Skeletal muscle satellite cell (primary cell): ENCODE data around the gene CNKSR2.

Source experiments
- H3K27me3 ChIP-seq: 2 replicates; pipeline ENCODE4 v1.7.0; 2013; ENCODE audit warnings: low read length; ENCODE audit not compliant: control insufficient read depth, insufficient read depth
- H3K36me3 ChIP-seq: 2 replicates; pipeline ENCODE4 v1.7.0; 2013; ENCODE audit warnings: mild to moderate bottlenecking, control low read depth, low read length; ENCODE audit not compliant: insufficient read depth
- H3K4me1 ChIP-seq: 2 replicates; pipeline ENCODE4 v1.7.0; 2013; ENCODE audit warnings: low read length; ENCODE audit not compliant: control insufficient read depth, insufficient read depth
- H3K4me2 ChIP-seq: 2 replicates; pipeline ENCODE4 v1.7.0; 2013; ENCODE audit warnings: mild to moderate bottlenecking, low read length
- H3K4me3 ChIP-seq: 2 replicates; pipeline ENCODE4 v1.7.0; 2013; ENCODE audit warnings: low read length
- H3K9ac ChIP-seq: 2 replicates; pipeline ENCODE4 v1.7.0; 2013; ENCODE audit warnings: mild to moderate bottlenecking, low read depth, low read length, moderate library complexity
- H3K9me3 ChIP-seq: replicated peaks from 2 replicates; pipeline ENCODE4 v1.7.0; 2013; ENCODE audit warnings: mild to moderate bottlenecking, control low read depth, low read length

The CNKSR2 gene

DNA sequence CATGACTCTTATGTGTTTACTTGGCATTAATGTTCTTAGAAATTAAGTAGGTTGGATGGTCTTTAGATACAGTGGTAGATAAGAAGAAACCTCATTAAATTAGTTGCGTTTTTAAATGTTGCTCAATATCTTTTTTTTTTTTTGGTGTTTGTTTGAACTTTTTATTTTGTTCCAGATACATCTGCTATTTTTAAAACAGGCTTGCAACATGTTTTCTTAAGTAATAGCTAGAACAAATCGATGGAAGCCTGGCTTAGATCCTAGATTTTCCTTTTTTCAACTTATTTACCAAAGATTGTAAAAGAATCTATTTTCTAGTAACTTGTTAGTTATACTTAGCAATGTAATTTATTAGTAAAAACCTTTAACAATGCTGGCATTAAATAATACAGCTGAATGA is 9.3 kb downstream of the CNKSR2 start:
- Histone ChIP-seq H3K4me2 (no peak overlapping the region), H3K36me3 (no peaks in the 10 kb centered on the region), H3K9ac (no peak overlapping the region), H3K9me3 (no peaks in the 10 kb centered on the region), H3K4me3 (no peak overlapping the region), H3K27me3 (no peaks in the 10 kb centered on the region), H3K4me1 (no peaks in the 10 kb centered on the region)

DNA sequence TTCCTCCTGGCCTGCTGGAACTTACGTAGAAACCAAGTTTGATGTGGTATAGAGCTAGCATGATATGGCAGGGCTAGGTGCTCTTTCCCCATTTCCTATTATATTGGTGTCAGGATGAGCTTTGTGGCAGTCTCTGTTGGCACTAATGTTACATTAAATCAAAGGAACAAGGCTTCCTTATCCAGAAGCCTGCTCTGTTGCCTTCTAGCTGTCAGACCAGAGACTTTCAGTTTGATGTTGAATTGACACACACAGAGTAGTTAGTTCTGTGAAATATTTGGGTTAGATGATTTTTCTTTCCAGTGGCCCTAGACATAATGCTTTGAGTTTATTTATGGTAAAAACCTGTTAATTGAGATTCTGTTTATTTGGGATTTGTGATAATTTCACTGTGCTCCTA is 10.0 kb downstream of the CNKSR2 start:
- Histone ChIP-seq H3K9me3 (no peaks in the 10 kb centered on the region), H3K27me3 (no peaks in the 10 kb centered on the region), H3K4me1 (no peaks in the 10 kb centered on the region), H3K9ac (no peak overlapping the region), H3K4me2 (no peak overlapping the region), H3K4me3 (no peak overlapping the region), H3K36me3 (no peaks in the 10 kb centered on the region)

DNA sequence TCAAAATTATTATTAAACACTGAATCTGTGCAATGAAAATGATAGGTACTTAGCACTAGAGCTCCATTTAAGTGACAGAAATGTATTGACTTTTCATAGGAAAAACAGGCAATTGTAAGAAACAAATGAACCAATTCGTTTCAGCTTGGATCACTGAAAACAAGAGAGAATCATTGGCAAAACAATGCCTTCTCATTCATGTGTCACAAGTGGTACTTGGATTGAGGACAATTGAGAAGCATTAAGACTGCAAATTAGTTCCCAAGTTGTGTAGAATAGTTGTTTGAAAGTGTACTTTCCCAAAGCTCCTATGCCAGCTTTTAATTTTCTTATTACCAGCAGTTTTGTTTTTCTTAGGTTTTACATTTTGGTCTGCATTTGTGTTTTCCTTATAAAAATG is 20.6 kb downstream of the CNKSR2 start:
- Histone ChIP-seq H3K4me1 (no peaks in the 10 kb centered on the region), H3K4me3 (no peak overlapping the region), H3K9me3 (no peaks in the 10 kb centered on the region), H3K36me3 (no peaks in the 10 kb centered on the region), H3K4me2 (no peak overlapping the region), H3K9ac (no peak overlapping the region), H3K27me3 (no peaks in the 10 kb centered on the region)

- H3K4me3 ChIP-seq = no peak overlapping the region
- no peak overlapping the region for H3K4me2 ChIP-seq
- H3K9me3 ChIP-seq = no peaks in the 10 kb centered on the region
- no peaks in the 10 kb centered on the region for H3K27me3 ChIP-seq
- H3K9ac ChIP-seq = no peak overlapping the region
- no peaks in the 10 kb centered on the region for H3K36me3 ChIP-seq
- no peaks in the 10 kb centered on the region for H3K4me1 ChIP-seq
Measured at GRCh38 chrX:21398426-21398825, 24.2 kb downstream of the CNKSR2 start.

- no peaks in the 10 kb centered on the region for H3K27me3 ChIP-seq
- no peak overlapping the region for H3K4me2 ChIP-seq
- H3K9me3 ChIP-seq = no peaks in the 10 kb centered on the region
- H3K9ac ChIP-seq = no peak overlapping the region
- H3K4me3 ChIP-seq = no peak overlapping the region
- H3K4me1 ChIP-seq = no peaks in the 10 kb centered on the region
- H3K36me3 ChIP-seq = no peaks in the 10 kb centered on the region
Measured at GRCh38 chrX:21400408-21401121, 26.3 kb downstream of the CNKSR2 start.

GRCh38 chrX:21408307-21408706 is 34.1 kb downstream of the CNKSR2 start:
- H3K4me2 ChIP-seq = no peak overlapping the region
- H3K9me3 ChIP-seq = no peaks in the 10 kb centered on the region
- H3K36me3 ChIP-seq = no peaks in the 10 kb centered on the region
- H3K4me1 ChIP-seq = no peaks in the 10 kb centered on the region
- H3K4me3 ChIP-seq = no peak overlapping the region
- H3K9ac ChIP-seq = no peak overlapping the region
- no peaks in the 10 kb centered on the region for H3K27me3 ChIP-seq

GRCh38 chrX:21408788-21409187 is 34.6 kb downstream of the CNKSR2 start:
- Histone ChIP-seq H3K4me3 (no peak overlapping the region), H3K36me3 (no peaks in the 10 kb centered on the region), H3K27me3 (no peaks in the 10 kb centered on the region), H3K4me1 (no peaks in the 10 kb centered on the region), H3K9ac (no peak overlapping the region), H3K9me3 (no peaks in the 10 kb centered on the region), H3K4me2 (no peak overlapping the region)

DNA sequence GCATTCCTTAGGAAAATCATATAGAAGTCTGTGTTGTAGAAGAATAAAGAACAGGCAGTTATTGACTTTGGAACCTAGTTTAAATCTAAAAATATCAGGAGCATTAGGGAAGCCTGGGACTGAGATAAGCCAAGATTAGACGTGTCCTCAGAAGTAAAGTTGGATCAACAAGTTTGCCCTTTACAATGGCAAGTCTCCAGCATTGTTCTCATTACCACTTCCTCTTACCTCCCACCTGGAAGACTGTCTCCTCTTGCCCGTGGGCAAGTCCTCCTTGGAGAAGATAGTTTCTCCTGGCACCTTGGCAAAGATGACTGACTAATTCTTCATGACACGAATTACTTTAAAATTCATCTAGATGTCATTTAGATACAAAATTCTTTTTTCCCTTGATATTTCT is 37.8 kb downstream of the CNKSR2 start:
- H3K9me3 ChIP-seq = no peaks in the 10 kb centered on the region
- H3K4me3 ChIP-seq = no peak overlapping the region
- no peaks in the 10 kb centered on the region for H3K4me1 ChIP-seq

GRCh38 chrX:21412883-21413282 is 38.7 kb downstream of the CNKSR2 start:
- Histone ChIP-seq H3K4me2 (no peak overlapping the region), H3K4me1 (no peaks in the 10 kb centered on the region), H3K9me3 (no peaks in the 10 kb centered on the region), H3K4me3 (no peak overlapping the region), H3K27me3 (no peaks in the 10 kb centered on the region), H3K9ac (no peak overlapping the region), H3K36me3 (no peaks in the 10 kb centered on the region)

More for the DNA sequence above, 37.8 kb downstream of the CNKSR2 start:
- no peaks in the 10 kb centered on the region for H3K36me3 ChIP-seq
- H3K27me3 ChIP-seq = no peaks in the 10 kb centered on the region
- H3K9ac ChIP-seq = no peak overlapping the region
- no peak overlapping the region for H3K4me2 ChIP-seq

DNA sequence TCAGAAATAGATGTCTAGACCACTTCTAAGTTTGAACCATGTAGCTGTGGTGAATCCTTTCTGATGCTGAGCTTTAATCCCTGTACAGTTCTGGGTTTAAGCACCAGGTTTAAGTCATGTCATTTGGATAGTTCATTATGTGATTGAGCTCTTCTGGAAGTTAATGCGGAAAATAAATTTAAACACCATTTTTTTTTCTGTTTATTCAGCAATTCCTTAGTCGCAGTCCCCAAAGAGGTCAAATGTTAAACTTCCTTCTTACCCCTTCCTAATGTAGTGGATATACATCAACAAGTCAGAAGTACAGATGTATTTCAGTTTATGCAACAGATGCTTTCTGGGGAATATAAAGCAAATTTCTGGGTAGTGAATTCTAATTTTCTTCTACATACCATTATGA is 52.9 kb downstream of the CNKSR2 start:
- Histone ChIP-seq H3K4me1 (no peaks in the 10 kb centered on the region), H3K9ac (no peak overlapping the region), H3K9me3 (no peaks in the 10 kb centered on the region), H3K4me3 (no peak overlapping the region), H3K36me3 (no peaks in the 10 kb centered on the region), H3K27me3 (no peaks in the 10 kb centered on the region), H3K4me2 (no peak overlapping the region)

DNA sequence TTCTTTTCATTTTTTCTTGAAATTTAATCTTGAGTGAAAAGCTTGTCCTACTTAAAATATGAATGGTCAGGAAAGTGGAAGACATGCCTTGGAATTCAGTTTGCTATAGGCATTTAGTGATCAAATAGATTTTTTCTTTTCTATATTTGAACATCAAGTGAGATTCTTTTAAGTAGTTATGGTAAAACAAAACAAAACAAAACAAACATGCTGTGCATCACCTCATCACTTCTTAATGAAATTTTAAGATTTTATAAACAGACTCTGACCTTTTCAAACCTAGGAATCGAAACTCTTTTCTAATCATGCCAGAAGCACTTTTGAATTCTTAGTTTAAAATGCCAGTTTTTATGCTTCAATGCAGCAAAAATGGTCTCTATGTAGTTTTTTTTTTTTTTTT is 62.8 kb downstream of the CNKSR2 start:
- Histone ChIP-seq H3K9me3 (no peaks in the 10 kb centered on the region), H3K27me3 (no peaks in the 10 kb centered on the region), H3K4me3 (no peak overlapping the region), H3K4me1 (no peaks in the 10 kb centered on the region), H3K4me2 (no peak overlapping the region), H3K36me3 (no peaks in the 10 kb centered on the region), H3K9ac (no peak overlapping the region)

DNA sequence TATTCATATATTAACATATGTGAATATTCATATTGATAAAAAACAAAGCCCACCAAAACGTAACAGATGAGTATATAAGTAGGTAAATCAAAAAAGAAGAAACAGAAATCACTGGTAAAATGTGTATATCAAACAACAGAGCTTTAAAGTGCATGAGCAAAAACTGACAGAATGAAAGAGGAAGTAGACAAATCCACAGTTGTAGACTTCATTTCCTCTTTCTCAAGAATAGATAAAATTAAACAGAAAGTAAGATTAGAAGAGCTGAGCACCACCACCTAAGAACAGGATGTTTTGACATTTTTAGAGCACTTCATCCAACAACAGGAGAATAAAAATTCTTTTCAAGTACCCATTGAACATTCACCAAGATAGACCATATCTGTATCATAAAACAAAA is 64.6 kb downstream of the CNKSR2 start:
- H3K4me2 ChIP-seq = no peak overlapping the region
- no peaks in the 10 kb centered on the region for H3K36me3 ChIP-seq
- no peak overlapping the region for H3K9ac ChIP-seq
- no peak overlapping the region for H3K4me3 ChIP-seq
- H3K27me3 ChIP-seq = no peaks in the 10 kb centered on the region
- H3K4me1 ChIP-seq = no peaks in the 10 kb centered on the region
- H3K9me3 ChIP-seq = no peaks in the 10 kb centered on the region
